GM12878 (cell line): ENCODE results near the gene INAFM1. TPM values are rescaled to one million over a fixed set of nuclear protein-coding genes. Genes with fewer than 3 reads are reported as not detected.
A peak's percentile ranks its signal among the peaks of the same experiment; 100 is the strongest.

Source experiments
- CBX3 ChIP-seq: fragments of 200-600 bp; sonication (generic); IDR thresholded peaks from 2 replicates; pipeline ENCODE4 v1.6.1; 2016; ENCODE audit warnings: low read depth, borderline replicate concordance
- CHD4 ChIP-seq: fragments of 200-600 bp; sonication (generic); IDR thresholded peaks from 2 replicates; pipeline ENCODE4 v1.6.1; 2016; ENCODE audit warnings: mild to moderate bottlenecking
- E2F4 ChIP-seq: IDR thresholded peaks from 2 replicates; pipeline ENCODE4 v1.6.1; 2012; ENCODE audit warnings: low read depth, low read length, improper control_type of control experiment
- E2F8 ChIP-seq: fragments of 450-650 bp; IDR thresholded peaks from 2 replicates; pipeline ENCODE4 v1.6.1; 2018; ENCODE audit warnings: mild to moderate bottlenecking, low read depth, moderate library complexity; ENCODE audit not compliant: partially characterized antibody
- EP300 ChIP-seq, 2 experiments: fragments of 150-350 bp in 1 of 2; IDR thresholded peaks; 2 replicates each; pipeline ENCODE4 v1.6.1; 2011 to 2012; ENCODE audit warnings: low read depth in 2 of 2, low read length in 2 of 2, borderline replicate concordance in 1 of 2, improper control_type of control experiment in 1 of 2, inconsistent platforms in 1 of 2; ENCODE audit not compliant: control insufficient read depth in 1 of 2
- HDAC6 ChIP-seq: fragments of 200-600 bp; sonication (generic); IDR thresholded peaks from one replicate; pipeline ENCODE4 v1.8.0; 2017; ENCODE audit warnings: antibody characterized with exemption; ENCODE audit not compliant: unreplicated experiment
- MEF2B ChIP-seq: fragments of 450-650 bp; IDR thresholded peaks from 2 replicates; pipeline ENCODE4 v1.6.1; 2018; ENCODE audit warnings: mild to moderate bottlenecking, moderate library complexity; ENCODE audit not compliant: partially characterized antibody, poor library complexity, severe bottlenecking
- MTA3 ChIP-seq: IDR thresholded peaks from 2 replicates; pipeline ENCODE4 v1.6.1; 2012; ENCODE audit warnings: low read length, inconsistent platforms, borderline replicate concordance
- MYB ChIP-seq: fragments of 150-350 bp; IDR thresholded peaks from 2 replicates; pipeline ENCODE4 v1.6.1; 2014; ENCODE audit warnings: mild to moderate bottlenecking, low read depth, low read length, borderline replicate concordance
- NFYB ChIP-seq: IDR thresholded peaks from 2 replicates; pipeline ENCODE4 v1.6.1; 2011; ENCODE audit warnings: low read depth, mild to moderate bottlenecking, low read length, improper control_type of control experiment, moderate library complexity; ENCODE audit not compliant: insufficient read depth
- PAX8 ChIP-seq: fragments of 450-650 bp; IDR thresholded peaks from 2 replicates; pipeline ENCODE4 v1.6.1; 2017; ENCODE audit warnings: mild to moderate bottlenecking, moderate library complexity
- PML ChIP-seq: IDR thresholded peaks from 2 replicates; pipeline ENCODE4 v1.6.1; 2012; ENCODE audit warnings: low read length, inconsistent platforms
- RAD51 ChIP-seq: fragments of 450-650 bp; IDR thresholded peaks from 2 replicates; pipeline ENCODE4 v1.6.1; 2016; ENCODE audit warnings: moderate library complexity, mild to moderate bottlenecking, inconsistent platforms
- RB1 ChIP-seq: fragments of 450-650 bp; formaldehyde crosslinking; IDR thresholded peaks from 2 replicates; pipeline ENCODE4 v1.6.1; 2017; ENCODE audit warnings: mild to moderate bottlenecking, borderline replicate concordance
- RCOR1 ChIP-seq: conservative IDR thresholded peaks from 2 replicates; pipeline ENCODE4 v1.6.1; 2012; ENCODE audit warnings: low read depth, low read length, improper control_type of control experiment
- SMC3 ChIP-seq: IDR thresholded peaks from 2 replicates; pipeline ENCODE4 v1.6.1; 2011; ENCODE audit warnings: low read length, improper control_type of control experiment, borderline replicate concordance
- SP1 ChIP-seq: IDR thresholded peaks from one replicate; pipeline ENCODE4 v1.6.1; 2011; ENCODE audit warnings: low read depth, low read length
- SREBF2 ChIP-seq: IDR thresholded peaks from 2 replicates; pipeline ENCODE4 v1.6.1; 2012; ENCODE audit warnings: mild to moderate bottlenecking, low read length
- SRF ChIP-seq, 2 experiments: IDR thresholded peaks; 2 replicates each; pipeline ENCODE4 v1.6.1; 2011; ENCODE audit warnings: low read depth in 2 of 2, low read length in 2 of 2, mild to moderate bottlenecking in 1 of 2, moderate library complexity in 1 of 2
- ZZZ3 ChIP-seq: IDR thresholded peaks from 2 replicates; pipeline ENCODE4 v1.6.1; 2011; ENCODE audit warnings: low read depth; ENCODE audit not compliant: control insufficient read depth, insufficient read length
- polyA plus RNA-seq, 11 experiments: library from polyadenylated mRNA; depleted of rRNA in 4 of 11; unstranded in 6 of 11; stranded (reverse) in 5 of 11; fragments of >200 nt; fragmentation: Nextera tagmentation in 4 of 11; fragmentation: Illumina TruSeq in 1 of 11; extraction: Ambion mirVana in 4 of 11; extraction: Trizol in 1 of 11; gene quantifications; 1 replicate in 1 of 11; 2 replicates in 10 of 11; pipeline versions ENCODE4 v1.2.1 to v1.2.3, GENCODE V29; 2011 to 2016; ENCODE audit warnings: inconsistent platforms in 2 of 11, missing spikeins in 2 of 11, low read depth in 1 of 11
- total RNA-seq, 4 experiments: library from RNA; depleted of rRNA in 3 of 4; stranded (reverse); fragments of >200 nt in 3 of 4; fragmentation: Illumina TruSeq in 1 of 4; extraction: Trizol in 1 of 4; gene quantifications; 2 replicates each; pipeline versions ENCODE4 v1.2.1 to v1.2.3, GENCODE V29; 2013 to 2021
- TF ChIP-seq, protein P1 (sequence below): fragments of 450-650 bp; IDR thresholded peaks from 2 replicates; pipeline ENCODE4 v1.6.1; 2017; ENCODE audit warnings: mild to moderate bottlenecking, moderate library complexity

The INAFM1 gene
- total and polyA plus RNA-seq, 10 of the 15 experiments (the other 5 are each of a cell fraction or from before 2014, with no cell fraction given): 0.57 to 6.8 (median 1.1) TPM; not detected in 1

DNA sequence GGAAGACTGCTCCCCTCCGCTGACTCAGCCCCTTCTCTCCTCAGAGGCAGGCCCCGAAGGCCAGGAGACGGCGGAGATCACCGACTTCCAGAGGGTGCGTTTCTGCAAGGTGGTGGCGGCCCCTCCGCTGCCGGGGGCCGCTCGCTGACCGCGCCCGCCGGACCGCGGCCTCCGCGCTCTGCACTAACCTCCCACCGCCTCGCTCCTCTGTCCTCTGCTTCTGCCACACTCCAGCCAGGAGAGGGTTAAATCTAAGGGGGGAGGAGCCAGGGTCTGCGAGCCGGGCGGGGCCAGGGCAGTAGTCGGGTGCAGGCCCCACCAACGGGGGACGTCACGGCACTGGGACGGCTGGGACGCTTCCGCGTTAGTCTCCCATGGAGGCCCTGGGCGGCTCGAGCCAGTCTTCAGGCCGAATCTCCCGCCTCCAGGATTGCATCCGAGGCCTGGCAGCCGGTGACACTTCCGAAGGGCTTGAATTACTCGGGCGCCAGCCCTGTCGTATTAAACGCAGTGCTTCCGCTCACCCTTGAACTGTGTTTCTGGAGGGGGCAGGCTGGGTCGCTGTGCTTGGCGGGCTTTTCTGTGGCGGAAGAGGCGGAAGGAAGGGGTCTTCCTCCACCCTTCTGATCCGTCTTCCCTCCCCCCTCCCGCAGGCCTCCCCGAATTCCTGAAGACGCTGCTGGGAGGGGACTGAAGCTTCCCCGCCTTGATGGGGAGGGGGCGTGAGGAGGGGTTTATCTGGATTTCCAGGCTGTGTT, 1.2 kb upstream of the INAFM1 start (continued):
- TF ChIP-seq E2F8: peak; percentile 85
- no peak for TF ChIP-seq HDAC6
- TF ChIP-seq EP300 (IDR thresholded peaks at IDR 0.05; ENCODE audit: borderline replicate concordance in 1 of 2, control insufficient read depth in 1 of 2, low read depth in 2 of 2, low read length in 2 of 2): 0 out of 4 replicates have a peak, but pooled peaks of 1 of the 2 experiments have one; percentile 11
- TF ChIP-seq PML: peak; percentile 72; the same call in 1 of the 2 replicates
- peak; percentile 72 for TF ChIP-seq SP1
- TF ChIP-seq RCOR1: no peak
- no peak for TF ChIP-seq SRF (IDR thresholded peaks at IDR 0.05; ENCODE audit: low read depth in 2 of 2, low read length in 2 of 2)
- TF ChIP-seq ZZZ3: no peak
- no peak for TF ChIP-seq CHD4
- no peak for TF ChIP-seq E2F4
- TF ChIP-seq NFYB: no peak
- TF ChIP-seq CBX3: no peak
- no peak for TF ChIP-seq MYB
- no peak for TF ChIP-seq SMC3
- no peak for TF ChIP-seq RAD51
- TF ChIP-seq SREBF2: no peak
- TF ChIP-seq MEF2B: peak; percentile 37
- no peak; the same call in 1 of the 2 replicates for TF ChIP-seq MTA3
- TF ChIP-seq, protein P1, sequence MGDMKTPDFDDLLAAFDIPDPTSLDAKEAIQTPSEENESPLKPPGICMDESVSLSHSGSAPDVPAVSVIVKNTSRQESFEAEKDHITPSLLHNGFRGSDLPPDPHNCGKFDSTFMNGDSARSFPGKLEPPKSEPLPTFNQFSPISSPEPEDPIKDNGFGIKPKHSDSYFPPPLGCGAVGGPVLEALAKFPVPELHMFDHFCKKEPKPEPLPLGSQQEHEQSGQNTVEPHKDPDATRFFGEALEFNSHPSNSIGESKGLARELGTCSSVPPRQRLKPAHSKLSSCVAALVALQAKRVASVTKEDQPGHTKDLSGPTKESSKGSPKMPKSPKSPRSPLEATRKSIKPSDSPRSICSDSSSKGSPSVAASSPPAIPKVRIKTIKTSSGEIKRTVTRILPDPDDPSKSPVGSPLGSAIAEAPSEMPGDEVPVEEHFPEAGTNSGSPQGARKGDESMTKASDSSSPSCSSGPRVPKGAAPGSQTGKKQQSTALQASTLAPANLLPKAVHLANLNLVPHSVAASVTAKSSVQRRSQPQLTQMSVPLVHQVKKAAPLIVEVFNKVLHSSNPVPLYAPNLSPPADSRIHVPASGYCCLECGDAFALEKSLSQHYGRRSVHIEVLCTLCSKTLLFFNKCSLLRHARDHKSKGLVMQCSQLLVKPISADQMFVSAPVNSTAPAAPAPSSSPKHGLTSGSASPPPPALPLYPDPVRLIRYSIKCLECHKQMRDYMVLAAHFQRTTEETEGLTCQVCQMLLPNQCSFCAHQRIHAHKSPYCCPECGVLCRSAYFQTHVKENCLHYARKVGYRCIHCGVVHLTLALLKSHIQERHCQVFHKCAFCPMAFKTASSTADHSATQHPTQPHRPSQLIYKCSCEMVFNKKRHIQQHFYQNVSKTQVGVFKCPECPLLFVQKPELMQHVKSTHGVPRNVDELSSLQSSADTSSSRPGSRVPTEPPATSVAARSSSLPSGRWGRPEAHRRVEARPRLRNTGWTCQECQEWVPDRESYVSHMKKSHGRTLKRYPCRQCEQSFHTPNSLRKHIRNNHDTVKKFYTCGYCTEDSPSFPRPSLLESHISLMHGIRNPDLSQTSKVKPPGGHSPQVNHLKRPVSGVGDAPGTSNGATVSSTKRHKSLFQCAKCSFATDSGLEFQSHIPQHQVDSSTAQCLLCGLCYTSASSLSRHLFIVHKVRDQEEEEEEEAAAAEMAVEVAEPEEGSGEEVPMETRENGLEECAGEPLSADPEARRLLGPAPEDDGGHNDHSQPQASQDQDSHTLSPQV: no peak
- no peak for TF ChIP-seq PAX8
- peak; percentile 95; the same call in 1 of the 2 replicates for TF ChIP-seq RB1
